AG04449 (cell line): ENCODE measurements around the gene THRA.

Source experiments
- CTCF ChIA-PET: fragments of 350-600 bp; formaldehyde crosslinking; extraction: SDS; loops from one replicate; lab custom pipeline; 2021; ENCODE audit warnings: antibody characterized with exemption; lab: Yijun Ruan, JAX
- POLR2A ChIA-PET: fragments of 400-600, 350-600 bp; formaldehyde crosslinking; extraction: SDS; loops from one replicate; lab custom pipeline; 2020; ENCODE audit warnings: antibody characterized with exemption, inconsistent platforms; lab: Yijun Ruan, JAX
- DNase-seq: peaks from one replicate; pipeline ENCODE4 v3.0.0-alpha.2; 2010; ENCODE audit warnings: low read depth, low spot score
- H3K4me3 ChIP-seq: 2 replicates; pipeline ENCODE4 v1.5.1; 2011; ENCODE audit warnings: low read depth, mild to moderate bottlenecking, control low read depth, low read length
- TF ChIP-seq, protein P1 (sequence below): IDR thresholded peaks from one replicate; pipeline ENCODE4 v1.5.1; 2011; ENCODE audit warnings: mild to moderate bottlenecking, moderate library complexity, low read length, control low read depth, inconsistent platforms; ENCODE audit not compliant: insufficient read depth; ENCODE audit errors: missing control alignments

Gene THRA

GRCh38 chr17:40070709-40071312, 8.0 kb downstream of the THRA start:
- TF ChIP-seq, protein P1, sequence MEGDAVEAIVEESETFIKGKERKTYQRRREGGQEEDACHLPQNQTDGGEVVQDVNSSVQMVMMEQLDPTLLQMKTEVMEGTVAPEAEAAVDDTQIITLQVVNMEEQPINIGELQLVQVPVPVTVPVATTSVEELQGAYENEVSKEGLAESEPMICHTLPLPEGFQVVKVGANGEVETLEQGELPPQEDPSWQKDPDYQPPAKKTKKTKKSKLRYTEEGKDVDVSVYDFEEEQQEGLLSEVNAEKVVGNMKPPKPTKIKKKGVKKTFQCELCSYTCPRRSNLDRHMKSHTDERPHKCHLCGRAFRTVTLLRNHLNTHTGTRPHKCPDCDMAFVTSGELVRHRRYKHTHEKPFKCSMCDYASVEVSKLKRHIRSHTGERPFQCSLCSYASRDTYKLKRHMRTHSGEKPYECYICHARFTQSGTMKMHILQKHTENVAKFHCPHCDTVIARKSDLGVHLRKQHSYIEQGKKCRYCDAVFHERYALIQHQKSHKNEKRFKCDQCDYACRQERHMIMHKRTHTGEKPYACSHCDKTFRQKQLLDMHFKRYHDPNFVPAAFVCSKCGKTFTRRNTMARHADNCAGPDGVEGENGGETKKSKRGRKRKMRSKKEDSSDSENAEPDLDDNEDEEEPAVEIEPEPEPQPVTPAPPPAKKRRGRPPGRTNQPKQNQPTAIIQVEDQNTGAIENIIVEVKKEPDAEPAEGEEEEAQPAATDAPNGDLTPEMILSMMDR = no peak
- ChIA-PET CTCF (interaction anchor here (1.7 to 19.3 kb wide), 5 partner anchors 10 to 45 kb away, joined by 8 to 273 read pairs (median 47); partner anchors contain the start of gene NR1D1), POLR2A (interaction anchor here (1.3 kb wide), 1 partner anchor 28 kb away, joined by 3 read pairs; no protein-coding TSS in a partner anchor)
- DNase-seq = no peak
- H3K4me3 ChIP-seq = no peak overlapping the region

GRCh38 chr17:40071313-40072039, 8.7 kb downstream of the THRA start:
- TF ChIP-seq, protein P1 = no peak
- CTCF ChIA-PET = interaction anchor here (1.2 to 19.3 kb wide), 8 partner anchors 9 to 56 kb away, joined by 3 to 273 read pairs (median 8); partner anchors contain the start of genes CSF3 and NR1D1
- H3K4me3 ChIP-seq = no peak overlapping the region
- no peak for DNase-seq
- POLR2A ChIA-PET = interaction anchor here (0.8 to 1.3 kb wide), 2 partner anchors 27 to 69 kb away, joined by 3 to 4 read pairs; partner anchors contain the start of gene CASC3

DNA sequence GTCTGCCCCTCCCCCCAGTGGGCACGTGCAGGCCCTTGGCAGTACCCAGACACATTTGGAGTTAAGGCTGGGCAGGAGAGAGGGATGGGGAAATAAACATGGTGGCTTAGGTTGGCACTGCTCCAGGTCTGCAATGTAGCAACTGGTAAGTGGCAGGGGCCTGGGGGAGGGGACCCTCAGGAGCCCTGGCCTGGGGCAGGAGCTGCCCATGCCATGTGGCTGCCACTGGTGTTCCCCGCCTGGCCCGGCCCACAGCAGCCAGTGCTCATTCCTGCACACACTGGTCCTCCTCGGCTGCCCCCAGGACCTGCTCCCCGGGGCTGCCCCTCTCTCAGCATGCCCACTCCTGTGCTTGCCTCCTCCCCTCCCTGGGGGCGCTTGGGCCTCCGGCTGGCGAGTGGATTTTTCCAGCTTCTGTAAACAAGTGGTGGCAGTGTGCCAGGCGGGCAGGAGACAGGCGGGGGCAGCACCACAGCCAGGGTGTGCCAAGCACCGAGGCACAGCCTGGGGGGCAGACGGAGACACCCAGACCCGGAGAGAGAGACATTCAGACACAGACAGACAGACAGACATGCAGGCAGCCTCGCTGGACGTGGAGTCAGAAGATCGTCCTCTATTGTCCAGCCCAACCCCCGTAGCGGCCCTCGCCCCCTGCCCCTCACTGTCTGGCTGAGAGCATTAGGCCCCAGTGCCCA, 9.4 kb downstream of the THRA start:
- TF ChIP-seq, protein P1 = no peak
- CTCF ChIA-PET = interaction anchor here (1.2 to 19.3 kb wide), 10 partner anchors 7 to 57 kb away, joined by 3 to 273 read pairs (median 8); partner anchors contain the start of genes CSF3, NR1D1 and THRA
- H3K4me3 ChIP-seq = no peak overlapping the region
- no peak for DNase-seq
- POLR2A ChIA-PET = interaction anchor here (0.8 to 1.3 kb wide), 2 partner anchors 27 to 68 kb away, joined by 3 to 4 read pairs; partner anchors contain the start of gene CASC3

DNA sequence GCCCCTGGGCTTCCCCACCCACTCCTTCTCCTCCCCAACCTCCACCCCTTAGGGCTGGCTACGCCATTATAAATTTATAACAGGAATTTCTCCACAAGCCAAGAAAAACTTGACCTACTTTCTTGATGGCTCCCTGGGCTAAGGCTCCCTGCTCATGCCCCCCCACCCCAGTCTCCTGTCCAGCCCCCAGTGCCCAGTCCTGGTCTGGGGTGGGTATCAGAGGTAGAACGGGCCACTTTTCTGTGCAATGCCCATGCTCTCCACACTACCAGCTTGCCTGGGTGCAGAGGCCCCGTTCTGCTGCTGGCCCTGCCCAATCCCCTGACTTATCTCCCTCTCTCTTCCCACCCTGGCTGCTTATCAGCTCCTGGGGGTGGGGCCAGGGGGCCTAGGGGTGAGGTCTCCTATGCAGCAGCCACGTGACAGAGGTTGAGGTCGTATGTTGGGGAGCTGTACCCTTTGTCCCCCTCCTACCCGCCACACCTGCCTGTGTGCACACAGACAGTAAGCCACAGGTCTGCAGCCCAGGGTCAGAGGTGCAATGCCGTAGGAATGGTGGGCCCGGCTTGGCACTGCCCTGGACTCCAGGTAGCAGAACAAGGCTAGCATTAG, 10.1 kb downstream of the THRA start:
- no peak for DNase-seq
- TF ChIP-seq, protein P1 = no peak
- ChIA-PET CTCF (interaction anchor here (0.7 to 19.3 kb wide), 12 partner anchors 7 to 57 kb away, joined by 3 to 273 read pairs (median 13); partner anchors contain the start of genes CSF3, NR1D1 and THRA), POLR2A (no interaction called here)
- no peak overlapping the region for H3K4me3 ChIP-seq

GRCh38 chr17:40073454-40074174, 10.8 kb downstream of the THRA start:
- no peak for DNase-seq
- POLR2A ChIA-PET = interaction anchor here (0.7 kb wide), 1 partner anchor 17 kb away, joined by 3 read pairs; no protein-coding TSS in a partner anchor
- CTCF ChIA-PET = interaction anchor here (0.7 to 19.3 kb wide), 13 partner anchors 8 to 121 kb away, joined by 3 to 273 read pairs (median 18); partner anchors contain the start of genes MED24, NR1D1 and THRA
- H3K4me3 ChIP-seq = no peak overlapping the region
- TF ChIP-seq, protein P1 = no peak
